SK-N-SH (cell line): ENCODE measurements around the gene HSBP1. TPM values are rescaled to one million over a fixed set of nuclear protein-coding genes. Genes with fewer than 3 reads are reported as not detected.

Source experiments
- CTCF ChIA-PET: fragments of 300-600, 350-600 bp; formaldehyde crosslinking; extraction: SDS; loops from one replicate; lab custom pipeline; 2021; lab: Yijun Ruan, JAX
- POLR2A ChIA-PET: fragments of 350-600 bp; sonication (Branson Sonifier 250); formaldehyde crosslinking; extraction: SDS; loops from one replicate; lab custom pipeline; 2020; ENCODE audit warnings: antibody characterized with exemption, inconsistent platforms; lab: Yijun Ruan, JAX
- DNase-seq: peaks from one replicate; pipeline ENCODE4 v3.0.0; 2012
- H2AFZ ChIP-seq: fragments of 200-600 bp; sonication (generic); 2 replicates; pipeline ENCODE4 v1.8.1; 2016; ENCODE audit warnings: antibody characterized with exemption, mild to moderate bottlenecking, low read depth
- H3F3A ChIP-seq: fragments of 200-600 bp; sonication (generic); replicated peaks from 2 replicates; pipeline ENCODE3; 2016; ENCODE audit warnings: antibody characterized with exemption, mild to moderate bottlenecking; ENCODE audit not compliant: insufficient read depth
- H3K27ac ChIP-seq, 2 experiments: fragments of 200-500 bp in 1 of 2; fragments of 200-600 bp in 1 of 2; sonication (Bioruptor generic) in 1 of 2; sonication (generic), shearing (Covaris generic) in 1 of 2; 2 replicates each; pipeline versions ENCODE4 v1.5.1 to v1.6.1; 2014 to 2016; ENCODE audit warnings: low read depth in 2 of 2, inconsistent platforms in 1 of 2, low read length in 1 of 2, mild to moderate bottlenecking in 1 of 2, mixed read lengths in 1 of 2
- H3K27me3 ChIP-seq: fragments of 200-600 bp; sonication (generic), shearing (Covaris generic); 2 replicates; pipeline ENCODE4 v1.6.1; 2016; ENCODE audit warnings: mixed run types; ENCODE audit not compliant: insufficient read depth
- H3K36me3 ChIP-seq, 2 experiments: fragments of 200-500 bp in 1 of 2; fragments of 200-600 bp in 1 of 2; sonication (Bioruptor generic) in 1 of 2; sonication (generic) in 1 of 2; replicated peaks in 1 of 2; 2 replicates each; pipeline versions ENCODE3 to v1.5.1; 2014 to 2016; ENCODE audit warnings: low read length in 1 of 2, mild to moderate bottlenecking in 1 of 2; ENCODE audit not compliant: insufficient read depth in 2 of 2, control insufficient read depth in 1 of 2
- H3K4me1 ChIP-seq, 2 experiments: fragments of 200-500 bp in 1 of 2; fragments of 200-600 bp in 1 of 2; sonication (Bioruptor generic) in 1 of 2; sonication (generic), shearing (Covaris generic) in 1 of 2; 2 replicates each; pipeline versions ENCODE4 v1.5.1 to v1.6.1; 2014 to 2016; ENCODE audit warnings: low read depth in 1 of 2, low read length in 1 of 2, mixed run types in 1 of 2; ENCODE audit not compliant: insufficient read depth in 2 of 2, control insufficient read depth in 1 of 2
- H3K4me2 ChIP-seq: fragments of 200-600 bp; sonication (generic), shearing (Covaris generic); 2 replicates; pipeline ENCODE4 v1.6.1; 2017; ENCODE audit warnings: mixed run types
- H3K4me3 ChIP-seq, 2 experiments: fragments of 200-500 bp in 1 of 2; fragments of 200-600 bp in 1 of 2; sonication (Bioruptor generic) in 1 of 2; sonication (generic), shearing (Covaris generic) in 1 of 2; 2 replicates each; pipeline versions ENCODE4 v1.5.1 to v1.8.1; 2014 to 2016; ENCODE audit warnings: low read depth in 2 of 2, inconsistent platforms in 1 of 2, low read length in 1 of 2, mild to moderate bottlenecking in 1 of 2, mixed read lengths in 1 of 2, moderate library complexity in 1 of 2
- H3K79me2 ChIP-seq: fragments of 200-600 bp; sonication (generic); 2 replicates; pipeline ENCODE4 v1.8.1; 2017; ENCODE audit warnings: mild to moderate bottlenecking; ENCODE audit not compliant: insufficient read depth
- H3K9ac ChIP-seq: fragments of 200-600 bp; sonication (generic); 2 replicates; pipeline ENCODE4 v1.6.1; 2017; ENCODE audit warnings: mixed run types
- H3K9me2 ChIP-seq: fragments of 200-600 bp; sonication (generic); 2 replicates; pipeline ENCODE4 v1.6.1; 2017; ENCODE audit warnings: mixed run types
- H3K9me3 ChIP-seq: fragments of 200-600 bp; sonication (generic); 2 replicates; pipeline ENCODE4 v1.6.1; 2017; ENCODE audit warnings: mixed run types, mild to moderate bottlenecking, moderate library complexity
- H4K20me1 ChIP-seq: fragments of 200-600 bp; sonication (generic); 2 replicates; pipeline ENCODE4 v1.6.1; 2017; ENCODE audit warnings: mild to moderate bottlenecking, mixed run types; ENCODE audit not compliant: insufficient read depth
- CHD2 ChIP-seq: fragments of 150-350 bp; IDR thresholded peaks from 2 replicates; pipeline ENCODE4 v1.6.1; 2018; ENCODE audit warnings: low read length; ENCODE audit not compliant: partially characterized antibody
- EP300 ChIP-seq, 2 experiments: IDR thresholded peaks; 2 replicates each; pipeline versions ENCODE4 v1.4.0 to v1.6.1; 2012; ENCODE audit warnings: borderline replicate concordance in 1 of 2, low read depth in 1 of 2, low read length in 1 of 2
- EZH2phosphoT487 ChIP-seq: fragments of 200-600 bp; sonication (generic); IDR thresholded peaks from 2 replicates; pipeline ENCODE4 v1.6.1; 2017; ENCODE audit warnings: low read depth, mixed run types, mild to moderate bottlenecking, antibody characterized with exemption, moderate library complexity, borderline replicate concordance
- FOSL2 ChIP-seq: IDR thresholded peaks from 2 replicates; pipeline ENCODE4 v1.4.0; 2012; ENCODE audit warnings: low read depth, mild to moderate bottlenecking, moderate library complexity, borderline replicate concordance
- PBX3 ChIP-seq: IDR thresholded peaks from 2 replicates; pipeline ENCODE4; 2012
- POLR2AphosphoS5 ChIP-seq: IDR thresholded peaks from 2 replicates; pipeline ENCODE4 v1.6.1; 2012; ENCODE audit warnings: low read depth, low read length
- RXRA ChIP-seq: IDR thresholded peaks from 2 replicates; pipeline ENCODE4 v1.4.0; 2012; ENCODE audit warnings: low read depth, mild to moderate bottlenecking, borderline replicate concordance
- TAF1 ChIP-seq: IDR thresholded peaks from 2 replicates; pipeline ENCODE4 v1.6.1; 2012; ENCODE audit warnings: low read depth, mild to moderate bottlenecking, low read length, moderate library complexity, borderline replicate concordance
- TCF12 ChIP-seq: IDR thresholded peaks from 2 replicates; pipeline ENCODE4 v1.4.0; 2012
- TEAD4 ChIP-seq: IDR thresholded peaks from 2 replicates; pipeline ENCODE4 v1.4.0; 2012; ENCODE audit warnings: mild to moderate bottlenecking, borderline replicate concordance; ENCODE audit not compliant: insufficient read depth
- ZBTB33 ChIP-seq: IDR thresholded peaks from 2 replicates; pipeline ENCODE4 v1.4.0; 2012; ENCODE audit warnings: low read depth, borderline replicate concordance
- WGBS: methylation state at CpG from one replicate; pipeline ENCODE4 v1.1.6; 2017; ENCODE audit warnings: low lambda C conversion rate; 5-methylcytosine and 5-hydroxymethylcytosine counted together
- polyA plus RNA-seq, 3 experiments: library from polyadenylated mRNA; depleted of rRNA; stranded (reverse); fragments of >200 nt; gene quantifications; 2 replicates each; pipeline ENCODE4 v1.2.3, GENCODE V29; 2012
- TF ChIP-seq, protein P1 (sequence below): fragments of 200-600 bp; sonication (generic); IDR thresholded peaks from 2 replicates; pipeline ENCODE4 v1.6.1; 2017; ENCODE audit warnings: antibody characterized with exemption, mild to moderate bottlenecking, moderate library complexity

Gene HSBP1
- polyA plus RNA-seq, 1 of the 3 experiments (the other 2 are of a cell fraction), result 177 TPM

- no peak overlapping the region for H3K9ac ChIP-seq
- DNase-seq, result no peak
- H3F3A ChIP-seq, result peaks cover 9% of the 10 kb centered on the region
- peaks cover 27 to 41% of the 10 kb centered on the region in 2 experiments for H3K36me3 ChIP-seq
- no peaks in the 10 kb centered on the region for H3K27me3 ChIP-seq
- ChIA-PET CTCF (no interaction called here), POLR2A (no interaction called here)
- H4K20me1 ChIP-seq, result no peaks in the 10 kb centered on the region; the same call in 1 of the 2 replicates
- H3K9me2 ChIP-seq, result no peaks in the 10 kb centered on the region
- peak overlapping the region in 1 of 2 experiments; percentile 53; a peak in 2 of 4 replicates for H3K27ac ChIP-seq
- peak overlapping the region; percentile 20; the same call in 1 of the 2 replicates for H3K4me2 ChIP-seq
- WGBS, result 65% methylated on average over 1 of the region's 1 CpG
- H2AFZ ChIP-seq, result no peak overlapping the region
- H3K4me3 ChIP-seq, result no peak overlapping the region
- no peak for TF ChIP-seq CHD2
- H3K79me2 ChIP-seq, result peaks cover 45% of the 10 kb centered on the region
- peaks cover 8 to 14% of the 10 kb centered on the region in 2 experiments; a peak in 3 of 4 replicates for H3K4me1 ChIP-seq
- H3K9me3 ChIP-seq, result no peaks in the 10 kb centered on the region
Measured at GRCh38 chr16:83810901-83811300, 3.1 kb downstream of the HSBP1 start.

DNA sequence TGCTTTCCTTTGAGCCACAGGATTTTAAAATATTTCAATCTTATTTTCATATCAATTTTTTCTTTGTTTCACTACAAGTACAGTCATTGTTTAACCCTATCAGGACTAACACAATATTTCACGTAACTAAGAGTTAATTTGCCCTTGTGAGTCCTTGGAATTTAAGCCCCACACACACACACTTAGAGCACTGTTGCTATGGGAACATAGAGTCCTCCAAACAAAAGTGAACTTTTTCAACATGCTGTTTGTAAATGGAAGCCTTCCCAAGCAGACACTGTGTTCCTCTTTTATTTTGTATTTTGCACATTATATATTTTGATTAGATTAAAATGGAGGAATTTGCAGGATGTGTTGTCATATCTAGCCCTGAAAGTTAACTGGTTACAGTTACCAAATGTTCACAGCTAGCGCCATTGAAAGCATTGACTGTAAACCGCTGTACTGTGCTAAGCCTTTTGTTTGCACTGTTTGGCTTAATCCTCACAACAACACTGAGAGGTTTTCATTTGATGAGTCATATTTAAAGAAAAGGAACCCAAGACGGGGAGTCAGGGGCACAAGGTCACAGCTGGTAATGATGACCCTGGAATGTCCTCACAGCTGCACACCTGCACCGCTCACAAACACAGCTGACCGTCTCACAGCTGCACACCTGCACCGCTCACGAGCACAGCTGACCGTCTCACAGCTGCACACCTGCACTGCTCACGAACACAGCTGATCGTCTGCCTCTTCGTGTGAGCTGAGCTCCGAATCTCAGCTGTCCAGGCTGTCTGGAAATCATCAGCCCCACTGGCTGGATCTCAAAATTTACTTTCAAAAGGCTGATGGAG is 6.3 kb downstream of the HSBP1 start:
- H3K4me2 ChIP-seq, result peak overlapping the region; percentile 43; the same call in 1 of the 2 replicates
- H3K9me3 ChIP-seq, result no peaks in the 10 kb centered on the region
- no peak for DNase-seq
- H3F3A ChIP-seq, result peaks cover 9% of the 10 kb centered on the region
- no peak overlapping the region for H2AFZ ChIP-seq
- TF ChIP-seq EZH2phosphoT487 (no peak), PBX3 (no peak), TCF12 (peak; percentile 86), TAF1 (no peak), RXRA (peak; percentile 11; the same call in 1 of the 2 replicates), EP300 (IDR thresholded peaks at IDR 0.05; ENCODE audit: borderline replicate concordance in 1 of 2, low read depth in 1 of 2, low read length in 1 of 2) (no peak), FOSL2 (no peak), POLR2AphosphoS5 (0 out of 2 replicates have a peak, but pooled peaks have one; percentile 13), TEAD4 (no peak), ZBTB33 (no peak)
- TF ChIP-seq, protein P1, sequence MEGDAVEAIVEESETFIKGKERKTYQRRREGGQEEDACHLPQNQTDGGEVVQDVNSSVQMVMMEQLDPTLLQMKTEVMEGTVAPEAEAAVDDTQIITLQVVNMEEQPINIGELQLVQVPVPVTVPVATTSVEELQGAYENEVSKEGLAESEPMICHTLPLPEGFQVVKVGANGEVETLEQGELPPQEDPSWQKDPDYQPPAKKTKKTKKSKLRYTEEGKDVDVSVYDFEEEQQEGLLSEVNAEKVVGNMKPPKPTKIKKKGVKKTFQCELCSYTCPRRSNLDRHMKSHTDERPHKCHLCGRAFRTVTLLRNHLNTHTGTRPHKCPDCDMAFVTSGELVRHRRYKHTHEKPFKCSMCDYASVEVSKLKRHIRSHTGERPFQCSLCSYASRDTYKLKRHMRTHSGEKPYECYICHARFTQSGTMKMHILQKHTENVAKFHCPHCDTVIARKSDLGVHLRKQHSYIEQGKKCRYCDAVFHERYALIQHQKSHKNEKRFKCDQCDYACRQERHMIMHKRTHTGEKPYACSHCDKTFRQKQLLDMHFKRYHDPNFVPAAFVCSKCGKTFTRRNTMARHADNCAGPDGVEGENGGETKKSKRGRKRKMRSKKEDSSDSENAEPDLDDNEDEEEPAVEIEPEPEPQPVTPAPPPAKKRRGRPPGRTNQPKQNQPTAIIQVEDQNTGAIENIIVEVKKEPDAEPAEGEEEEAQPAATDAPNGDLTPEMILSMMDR, result no peak
- peaks cover 35% of the 10 kb centered on the region for H3K79me2 ChIP-seq
- no peaks in the 10 kb centered on the region; the same call in 1 of the 2 replicates for H4K20me1 ChIP-seq
- no peaks in the 10 kb centered on the region; the same call in 1 of the 2 replicates for H3K27me3 ChIP-seq
- WGBS, result 36% methylated on average over 13 of the region's 13 CpGs
- no peak overlapping the region; a peak in 1 of 4 replicates for H3K4me3 ChIP-seq
- ChIA-PET POLR2A (interaction anchor here (1.0 kb wide), 1 partner anchor 11 kb away, joined by 3 read pairs; no protein-coding TSS in a partner anchor), CTCF (interaction anchor here (1.1 to 3.7 kb wide), 3 partner anchors 11 to 112 kb away, joined by 3 to 32 read pairs (median 3); no protein-coding TSS in a partner anchor)
- peaks cover 8 to 9% of the 10 kb centered on the region in 2 experiments; a peak in 3 of 4 replicates for H3K4me1 ChIP-seq
- H3K9me2 ChIP-seq, result no peaks in the 10 kb centered on the region
- H3K27ac ChIP-seq, result peak overlapping the region; percentile 39 to 54; a peak in 3 of 4 replicates
- H3K36me3 ChIP-seq, result peaks cover 27 to 41% of the 10 kb centered on the region in 2 experiments
- H3K9ac ChIP-seq, result no peak overlapping the region
